Duodenal mucosa (tissue), 2 donors: Measurements from ENCODE around the gene LRRTM2.
"Not testable (repeated sequence)": the region's sequence is repeated elsewhere in the genome, so short reads cannot be mapped to it uniquely, and the experiment has no call there.

ENCODE experiments used
- H3K27ac ChIP-seq: one replicate; pipeline ENCODE4 v1.7.0; 2013; ENCODE audit warnings: low read depth, low read length
- H3K27me3 ChIP-seq, 2 donors: one replicate each; pipeline ENCODE4 v1.7.0; 2013; ENCODE audit warnings: low read length in 2 of 2, control low read depth in 1 of 2; ENCODE audit not compliant: insufficient read depth in 2 of 2, control insufficient read depth in 1 of 2
- H3K36me3 ChIP-seq, 2 donors: one replicate each; pipeline ENCODE4 v1.7.0; 2013; ENCODE audit warnings: low read length in 2 of 2, control low read depth in 1 of 2; ENCODE audit not compliant: insufficient read depth in 2 of 2, control insufficient read depth in 1 of 2
- H3K4me1 ChIP-seq, 2 donors: one replicate each; pipeline ENCODE4 v1.7.0; 2013; ENCODE audit warnings: low read length in 2 of 2, control low read depth in 1 of 2; ENCODE audit not compliant: insufficient read depth in 2 of 2, control insufficient read depth in 1 of 2
- H3K4me3 ChIP-seq, 2 donors: one replicate each; pipeline ENCODE4 v1.7.0; 2013; ENCODE audit warnings: low read length in 2 of 2, low read depth in 1 of 2
- H3K9ac ChIP-seq, 2 donors: one replicate each; pipeline ENCODE4 v1.7.0; 2013; ENCODE audit warnings: low read length in 2 of 2, low read depth in 1 of 2
- H3K9me3 ChIP-seq, 2 donors: one replicate each; pipeline ENCODE4 v1.7.0; 2013; ENCODE audit warnings: low read length in 2 of 2, control low read depth in 1 of 2; ENCODE audit not compliant: control insufficient read depth in 1 of 2

LRRTM2 gene

DNA sequence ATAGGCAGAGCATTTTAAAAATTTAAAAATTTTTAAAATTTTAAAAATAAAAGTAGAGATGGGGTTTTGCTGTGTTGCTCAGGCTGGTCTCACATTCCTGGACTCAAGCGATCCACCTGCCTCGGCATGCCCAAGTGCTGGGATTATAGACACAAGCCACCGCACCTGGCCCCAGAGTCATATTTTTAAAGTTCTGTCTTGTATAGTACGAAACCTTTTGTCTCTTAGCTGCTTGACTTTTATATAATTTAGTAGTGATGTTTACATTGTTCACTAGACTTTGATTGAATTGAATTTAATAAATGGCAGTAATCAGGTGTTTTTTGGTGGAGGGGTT lies 31.0 kb downstream of the LRRTM2 start:
- H3K27me3 ChIP-seq = no peaks in the 10 kb centered on the region
- no peaks in the 10 kb centered on the region for H3K9me3 ChIP-seq
- peaks cover 0 to under 1% of the 10 kb centered on the region in 2 donors for H3K4me1 ChIP-seq
- no peak overlapping the region for H3K27ac ChIP-seq
- H3K9ac ChIP-seq = no peak overlapping the region
- peaks cover 0 to 4% of the 10 kb centered on the region in 2 donors for H3K36me3 ChIP-seq
- no peak overlapping the region for H3K4me3 ChIP-seq

DNA sequence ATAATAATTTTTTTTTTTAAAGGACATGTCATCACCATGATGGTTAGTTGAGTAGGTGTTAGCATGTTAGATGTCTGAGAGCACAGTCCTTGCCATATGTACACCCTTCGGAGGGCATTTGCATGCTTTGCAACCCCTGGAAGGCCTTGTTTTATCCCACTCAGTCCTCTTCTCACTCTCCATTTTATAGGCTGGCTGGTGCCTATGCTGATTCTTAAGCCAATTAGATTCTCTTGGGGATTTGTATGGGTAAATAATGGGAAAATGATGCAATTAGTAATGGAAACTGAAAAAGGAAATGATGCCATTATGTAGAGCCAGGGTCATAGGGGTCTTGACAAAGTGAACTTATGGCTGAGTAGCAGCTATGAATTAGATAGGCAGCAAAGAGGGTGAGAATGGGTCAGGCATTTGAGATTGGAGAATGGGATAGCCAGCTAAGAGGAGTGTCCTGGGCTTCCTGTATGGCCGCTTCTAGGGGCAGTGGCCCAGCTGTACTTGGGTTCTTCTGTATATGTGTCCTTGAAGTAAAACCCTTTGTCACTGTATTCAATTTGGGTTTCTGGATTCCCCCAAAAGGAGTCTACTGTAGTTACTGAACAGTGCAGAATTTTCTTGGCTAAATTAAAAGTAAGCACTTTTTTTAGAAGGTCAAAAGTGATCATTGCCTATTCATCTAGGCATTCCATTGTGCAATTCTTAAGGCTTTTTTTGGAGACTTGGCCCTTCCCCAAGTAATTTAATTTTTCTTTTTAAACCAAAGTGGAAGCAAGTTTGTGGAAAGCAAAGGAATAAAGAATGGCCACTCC lies 31.6 kb downstream of the LRRTM2 start:
- no peaks in the 10 kb centered on the region for H3K4me1 ChIP-seq
- no peak overlapping the region for H3K27ac ChIP-seq
- H3K4me3 ChIP-seq = no peak overlapping the region
- no peaks in the 10 kb centered on the region for H3K27me3 ChIP-seq
- peaks cover 0 to 4% of the 10 kb centered on the region in 2 donors for H3K36me3 ChIP-seq
- no peak overlapping the region for H3K9ac ChIP-seq
- no peaks in the 10 kb centered on the region for H3K9me3 ChIP-seq

DNA sequence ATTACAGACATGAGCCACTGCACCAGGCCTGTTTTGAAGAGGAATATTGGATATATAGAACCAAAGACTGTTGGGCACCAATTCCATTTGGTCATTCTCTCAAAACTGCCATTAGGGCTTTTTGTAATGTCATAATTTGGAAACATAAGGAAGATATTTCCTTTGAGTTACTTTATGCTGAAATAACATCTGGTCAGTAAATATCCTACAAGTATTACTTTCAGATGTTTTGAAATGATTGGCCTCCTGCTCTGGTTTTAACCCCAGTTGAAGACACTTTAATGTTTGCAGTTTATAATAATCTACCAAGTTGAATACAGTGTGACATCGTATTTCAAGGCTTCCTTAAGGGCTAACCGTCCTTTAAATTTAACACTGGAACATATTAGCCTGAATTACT lies 33.6 kb downstream of the LRRTM2 start:
- Histone ChIP-seq H3K9ac (no peak overlapping the region), H3K27me3 (no peaks in the 10 kb centered on the region), H3K4me3 (no peak overlapping the region), H3K4me1 (no peaks in the 10 kb centered on the region), H3K36me3 (peaks cover 0 to 5% of the 10 kb centered on the region in 2 donors), H3K27ac (no peak overlapping the region), H3K9me3 (no peaks in the 10 kb centered on the region)

DNA sequence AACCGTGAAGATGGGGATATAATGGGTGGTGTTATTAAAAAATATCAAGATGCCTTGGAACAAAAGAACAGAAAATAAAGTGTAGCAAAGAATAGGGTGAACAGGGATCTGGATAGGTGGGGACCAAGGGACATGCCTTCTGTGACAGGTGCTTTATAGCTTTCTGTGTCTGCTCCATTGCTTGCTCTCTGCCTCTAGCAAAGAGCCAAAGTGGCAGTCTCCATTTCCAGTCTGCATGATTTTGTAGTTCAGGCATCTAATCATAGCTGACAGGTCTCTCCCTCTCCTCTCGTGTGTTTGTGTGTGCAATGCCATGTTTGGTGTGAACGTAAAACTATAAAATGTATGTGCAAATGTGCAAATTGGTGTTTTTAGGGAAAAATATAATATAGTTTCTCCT lies 35.0 kb downstream of the LRRTM2 start:
- Histone ChIP-seq H3K27ac (no peak overlapping the region), H3K27me3 (no peaks in the 10 kb centered on the region), H3K9me3 (peaks cover 0 to under 1% of the 10 kb centered on the region in 2 donors), H3K4me3 (no peak overlapping the region), H3K9ac (no peak overlapping the region), H3K4me1 (no peaks in the 10 kb centered on the region), H3K36me3 (peaks cover 0 to 7% of the 10 kb centered on the region in 2 donors)

DNA sequence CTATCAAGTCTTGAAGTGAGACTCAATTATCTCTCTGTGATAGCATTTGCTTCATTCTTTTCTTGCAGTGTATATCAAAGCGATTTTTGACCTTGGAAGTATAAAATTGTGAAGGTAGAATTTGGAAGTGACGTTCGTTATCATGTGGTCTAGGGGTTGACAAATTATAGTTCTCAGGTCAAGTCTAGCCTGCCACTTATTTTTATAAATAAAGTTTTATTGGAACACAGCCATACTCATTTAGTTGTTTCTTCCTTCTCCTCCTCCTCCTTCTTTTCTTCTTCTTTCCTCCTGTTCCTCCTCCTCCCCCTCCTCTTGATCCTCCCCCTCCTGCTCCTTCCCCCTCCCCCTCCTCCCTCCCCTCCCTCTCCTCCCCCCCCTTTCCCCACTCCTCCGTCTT lies 38.0 kb downstream of the LRRTM2 start:
- Histone ChIP-seq H3K27ac (no peak overlapping the region), H3K9ac (no peak overlapping the region), H3K36me3 (peaks cover 5 to 14% of the 10 kb centered on the region in 2 donors), H3K4me1 (no peaks in the 10 kb centered on the region), H3K27me3 (no peaks in the 10 kb centered on the region), H3K9me3 (peaks cover 0 to 6% of the 10 kb centered on the region in 2 donors), H3K4me3 (no peak overlapping the region)

DNA sequence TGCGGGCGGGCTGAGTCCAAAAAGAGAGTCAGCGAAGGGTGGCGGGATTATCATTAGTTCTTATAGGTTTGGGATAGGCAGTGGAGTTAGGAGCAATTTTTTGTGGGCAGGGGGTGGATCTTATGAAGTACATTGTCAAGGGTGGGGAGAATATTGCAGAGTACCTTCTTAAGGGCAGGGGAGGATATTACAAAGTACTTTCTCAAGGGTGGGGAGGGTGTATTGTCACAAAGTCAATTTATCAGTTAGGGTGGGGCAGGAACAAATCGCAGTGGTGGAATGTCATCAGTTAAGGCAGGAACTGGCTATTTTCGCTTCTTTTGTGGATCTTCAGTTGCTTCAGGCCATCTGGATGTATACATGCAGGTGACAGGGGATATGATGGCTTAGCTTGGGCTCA lies 40.3 kb downstream of the LRRTM2 start:
- H3K4me1 ChIP-seq = not testable (repeated sequence)

DNA sequence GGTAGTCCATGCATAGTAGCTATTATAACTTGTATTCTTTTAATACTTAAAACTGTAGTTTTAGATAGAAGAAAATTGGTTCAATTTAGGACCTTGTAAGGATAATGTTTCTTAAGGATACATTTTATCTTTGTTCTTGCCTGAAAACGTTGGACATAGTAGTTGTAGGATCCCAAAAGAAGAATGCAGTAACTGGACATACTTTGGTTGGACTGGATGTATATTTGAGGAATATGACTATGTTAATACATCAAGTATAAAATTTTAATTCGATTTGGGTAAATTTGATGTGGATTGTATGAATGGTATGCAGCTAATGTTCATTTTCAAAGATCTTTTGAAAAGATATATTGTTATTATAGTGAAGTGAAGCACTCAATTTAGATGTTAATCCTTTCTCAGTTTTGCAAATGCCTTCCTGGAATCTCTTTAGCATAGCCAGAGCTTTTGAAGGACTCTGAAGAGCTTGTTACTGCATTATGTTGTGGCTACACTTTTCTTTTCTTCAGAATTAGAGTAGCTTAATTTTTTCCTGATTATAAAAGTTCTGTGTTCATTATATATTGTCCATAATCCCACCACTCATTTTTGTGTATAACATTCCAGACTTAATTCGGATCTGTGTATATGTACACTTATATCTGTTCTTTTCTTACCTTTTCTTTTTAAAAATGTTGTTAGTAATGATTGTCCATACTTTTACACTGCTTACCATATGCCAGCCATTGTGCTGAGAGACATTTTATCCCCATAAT lies 41.2 kb downstream of the LRRTM2 start:
- peaks cover 5 to 17% of the 10 kb centered on the region in 2 donors for H3K36me3 ChIP-seq
- H3K27ac ChIP-seq = no peak overlapping the region
- H3K9ac ChIP-seq = no peak overlapping the region
- peaks cover 0 to 6% of the 10 kb centered on the region in 2 donors for H3K9me3 ChIP-seq
- H3K27me3 ChIP-seq = no peaks in the 10 kb centered on the region
- no peak overlapping the region for H3K4me3 ChIP-seq
- H3K4me1 ChIP-seq = no peaks in the 10 kb centered on the region

More for the DNA sequence above, 40.3 kb downstream of the LRRTM2 start:
- H3K27ac ChIP-seq, H3K9ac ChIP-seq, H3K27me3 ChIP-seq, H3K9me3 ChIP-seq, H3K36me3 ChIP-seq, H3K4me3 ChIP-seq: not testable (repeated sequence)

DNA sequence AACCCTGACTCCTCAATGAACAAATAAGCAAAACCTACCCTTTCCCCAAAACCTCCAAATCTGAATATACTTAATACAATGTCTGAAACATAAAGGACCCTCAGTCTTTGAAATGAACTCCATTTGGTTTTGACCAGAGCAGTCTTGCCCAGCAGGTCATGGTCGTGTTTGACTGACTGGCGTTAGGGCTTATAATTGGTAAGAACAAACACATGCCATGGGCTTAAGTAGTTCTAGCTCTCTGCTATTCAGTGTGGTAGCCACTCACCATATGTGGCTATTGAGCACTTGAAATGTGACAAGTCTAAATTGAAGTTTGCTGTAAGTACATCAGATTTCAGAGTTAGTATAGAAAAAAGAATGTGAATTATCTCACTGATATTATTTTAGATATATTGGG lies 42.1 kb downstream of the LRRTM2 start:
- Histone ChIP-seq H3K27ac (no peak overlapping the region), H3K4me3 (no peak overlapping the region), H3K27me3 (no peaks in the 10 kb centered on the region), H3K4me1 (no peaks in the 10 kb centered on the region), H3K9me3 (peaks cover 0 to 6% of the 10 kb centered on the region in 2 donors), H3K36me3 (peaks cover 11 to 25% of the 10 kb centered on the region in 2 donors), H3K9ac (no peak overlapping the region)

DNA sequence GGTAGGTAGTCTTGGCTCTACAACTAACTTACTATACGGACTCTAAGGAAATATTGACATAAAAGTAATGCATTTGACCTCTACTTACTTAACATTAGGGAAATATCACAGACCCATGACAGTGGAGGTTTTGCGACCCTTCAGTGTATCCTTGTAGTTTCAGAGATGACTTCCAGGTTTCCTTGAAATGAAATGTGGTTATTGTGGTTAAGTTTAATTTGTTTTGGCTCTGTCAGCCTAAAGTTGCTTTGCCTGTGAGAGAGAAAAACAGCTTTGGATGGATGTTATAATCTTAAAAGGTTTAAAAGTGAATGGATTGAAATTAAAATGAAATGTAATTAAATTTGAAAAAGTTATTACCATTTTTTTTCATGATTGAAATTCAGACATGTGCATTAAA lies 42.9 kb downstream of the LRRTM2 start:
- no peak overlapping the region for H3K9ac ChIP-seq
- no peak overlapping the region for H3K27ac ChIP-seq
- H3K9me3 ChIP-seq = peaks cover 0 to 6% of the 10 kb centered on the region in 2 donors
- H3K36me3 ChIP-seq = peaks cover 15 to 34% of the 10 kb centered on the region in 2 donors
- H3K4me3 ChIP-seq = no peak overlapping the region
- H3K4me1 ChIP-seq = no peaks in the 10 kb centered on the region
- no peaks in the 10 kb centered on the region for H3K27me3 ChIP-seq

DNA sequence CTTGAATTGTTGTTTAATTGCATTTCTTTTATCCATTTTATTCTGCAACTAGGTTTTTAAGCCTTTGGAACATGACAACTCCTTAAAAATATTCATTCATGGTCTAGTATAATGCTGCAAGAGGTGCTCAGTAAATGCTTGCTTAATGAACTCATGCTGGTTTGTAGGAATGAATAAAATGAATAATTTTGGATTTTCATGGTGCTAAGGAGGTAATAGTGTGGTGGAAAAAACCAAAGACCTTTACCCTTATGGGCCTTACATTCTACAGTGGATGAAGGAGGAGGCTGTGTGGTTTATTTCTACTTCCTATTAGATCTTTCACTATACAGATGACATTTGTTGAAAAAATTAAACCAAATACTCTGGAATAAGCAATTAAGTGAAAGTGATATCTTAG lies 43.4 kb downstream of the LRRTM2 start:
- peaks cover 0 to 6% of the 10 kb centered on the region in 2 donors for H3K9me3 ChIP-seq
- H3K4me1 ChIP-seq = no peaks in the 10 kb centered on the region
- no peak overlapping the region for H3K4me3 ChIP-seq
- H3K27me3 ChIP-seq = no peaks in the 10 kb centered on the region
- no peak overlapping the region for H3K27ac ChIP-seq
- H3K36me3 ChIP-seq = peaks cover 20 to 37% of the 10 kb centered on the region in 2 donors
- H3K9ac ChIP-seq = no peak overlapping the region
